ACHN (cell line): ENCODE measurements around the gene ZNF681.
"Not testable (repeated sequence)": the region's sequence is repeated elsewhere in the genome, so short reads cannot be mapped to it uniquely, and the experiment has no call there.

Source experiments
- DNase-seq: peaks from one replicate; pipeline ENCODE4 v3.0.0-alpha.2; 2015
- in situ Hi-C: cut with HindIII; loops from 2 replicates; pipeline ENCODE4 v1.10.0; 2017; ENCODE audit warnings: low sequenced_read_pairs, low pct_ligation_motif_present, low pct_unique_long_range_greater_than_20kb

Gene ZNF681

GRCh38 chr19:23776507-23777205, 18.0 kb upstream of the ZNF681 start:
- in situ Hi-C loops, result no loop called here
- DNase-seq, result no peak

DNA sequence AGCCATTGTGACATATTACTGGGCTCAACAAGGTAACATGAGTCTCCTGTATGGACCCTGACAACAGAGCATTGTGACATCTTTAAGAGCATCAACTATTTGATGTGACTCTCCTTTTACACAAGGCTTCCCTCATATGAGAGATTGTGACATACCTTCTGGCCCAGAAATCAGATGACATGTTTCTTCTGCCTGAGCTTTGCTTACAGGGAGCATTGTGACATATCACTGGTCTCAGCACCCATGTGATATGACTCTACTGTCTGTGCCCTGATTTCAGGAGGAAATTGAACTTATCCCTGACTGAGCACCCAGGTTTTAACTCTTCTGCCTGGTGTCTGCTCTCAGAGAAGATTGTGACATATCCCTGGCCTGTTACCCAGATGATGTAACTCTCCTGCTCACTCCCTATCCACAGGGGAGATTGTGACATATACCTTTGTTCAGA, 15.9 kb upstream of the ZNF681 start:
- in situ Hi-C loops, result no loop called here
- DNase-seq, result no peak

DNA sequence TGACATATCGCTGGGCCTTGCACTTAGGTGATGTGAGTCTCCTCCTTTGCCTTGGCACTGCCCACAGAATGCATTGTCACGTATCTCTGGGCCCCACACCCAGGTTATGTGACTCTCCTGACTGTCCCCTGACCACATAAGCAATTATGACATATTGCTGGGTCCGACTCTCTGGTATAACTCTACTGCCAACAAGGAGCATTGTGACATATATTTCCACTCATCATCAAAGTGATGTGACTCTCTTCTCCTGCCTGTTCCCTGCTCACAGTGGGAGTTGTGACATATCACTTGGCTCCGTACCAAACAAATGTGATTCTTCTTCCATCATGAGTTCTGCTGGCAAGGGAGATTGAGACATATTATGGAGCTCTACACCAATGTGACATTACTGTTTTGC, 15.4 kb upstream of the ZNF681 start:
- in situ Hi-C loops, result no loop called here
- DNase-seq, result no peak

DNA sequence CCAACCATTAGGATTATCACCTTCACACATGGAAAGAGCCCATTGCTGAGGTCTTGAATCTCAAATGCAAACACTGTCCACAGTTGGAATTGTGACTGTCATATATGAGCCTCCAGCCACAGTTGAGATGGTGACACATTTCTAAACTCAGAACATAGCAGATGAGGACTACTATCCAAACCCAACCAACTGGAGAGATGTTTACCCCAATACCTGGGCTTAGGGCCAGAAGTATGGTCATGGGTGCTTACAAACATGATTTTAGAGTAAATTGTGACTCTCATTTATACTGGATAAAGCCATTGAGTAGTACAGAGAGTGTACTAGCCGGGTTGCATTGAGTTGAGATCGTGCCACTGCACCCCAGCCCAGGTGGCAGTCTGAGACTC, 14.0 kb upstream of the ZNF681 start:
- in situ Hi-C loops, result no loop called here
- DNase-seq, result no peak

GRCh38 chr19:23771761-23772674, 13.3 kb upstream of the ZNF681 start:
- DNase-seq, result no peak
- in situ Hi-C loops, result no loop called here

DNA sequence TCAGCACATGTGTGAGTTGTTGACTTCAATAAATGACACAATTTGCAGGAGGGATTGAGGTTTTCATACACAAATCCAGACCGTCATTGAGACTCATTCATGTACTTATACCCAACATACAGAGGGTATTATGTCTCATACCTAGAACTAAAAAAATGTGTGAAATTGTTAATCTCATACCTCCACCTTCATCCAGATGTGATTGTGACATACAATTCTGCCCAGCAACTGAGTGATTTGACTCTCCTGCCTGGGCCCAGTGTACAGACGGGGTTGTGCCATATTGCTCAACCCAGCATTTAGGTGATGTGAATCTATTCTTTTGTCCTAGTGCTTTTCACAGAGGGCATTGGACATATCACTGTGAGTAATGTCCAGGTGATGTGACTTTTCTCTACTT, 12.6 kb upstream of the ZNF681 start:
- in situ Hi-C loops, result no loop called here
- DNase-seq, result no peak

- in situ Hi-C loops, result no loop called here
- DNase-seq, result no peak
Observed at GRCh38 chr19:23770672-23771250, 12.1 kb upstream of the ZNF681 start.

DNA sequence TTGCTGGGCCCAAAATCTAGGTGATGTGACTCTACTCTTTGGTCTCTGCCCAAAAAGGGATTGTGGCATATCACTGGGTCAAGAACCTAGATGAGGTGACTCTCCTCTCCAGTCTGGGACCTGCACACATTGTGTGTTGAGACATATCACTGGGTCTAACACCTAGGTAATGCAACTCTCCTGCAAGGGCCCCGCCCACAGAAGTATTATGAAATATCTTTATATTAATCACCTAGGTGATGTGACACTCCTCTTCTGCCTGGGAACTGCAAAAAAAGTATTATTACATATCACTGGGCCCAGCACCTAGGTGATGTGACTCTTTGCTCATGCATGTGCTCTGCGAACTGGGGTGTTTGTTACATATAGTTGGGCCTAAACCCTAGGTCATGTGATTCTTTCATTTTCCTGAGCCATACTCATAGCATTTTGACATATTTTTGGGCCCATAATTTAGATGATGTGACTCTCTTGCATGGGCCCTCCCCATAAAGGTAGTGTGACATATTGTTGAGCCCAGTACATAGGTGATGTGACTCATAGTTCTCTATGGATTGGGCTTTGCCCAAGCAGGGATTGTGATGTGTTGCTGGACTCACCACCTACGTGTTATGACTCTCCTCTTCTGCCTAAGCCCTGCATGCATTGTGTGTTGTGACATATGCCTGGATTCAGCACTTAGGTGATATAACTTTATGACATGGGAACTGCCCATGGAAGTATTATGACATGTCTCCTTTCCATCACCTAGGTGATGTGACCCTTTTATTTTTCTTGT, 11.2 kb upstream of the ZNF681 start:
- in situ Hi-C loops, result no loop called here
- no peak for DNase-seq

GRCh38 chr19:23766951-23767350, 8.3 kb upstream of the ZNF681 start:
- in situ Hi-C loops, result no loop called here

GRCh38 chr19:23764781-23765180, 6.1 kb upstream of the ZNF681 start:
- no peak for DNase-seq
- in situ Hi-C loops, result no loop called here

More at GRCh38 chr19:23766951-23767350, 8.3 kb upstream of the ZNF681 start:
- DNase-seq, result no peak

DNA sequence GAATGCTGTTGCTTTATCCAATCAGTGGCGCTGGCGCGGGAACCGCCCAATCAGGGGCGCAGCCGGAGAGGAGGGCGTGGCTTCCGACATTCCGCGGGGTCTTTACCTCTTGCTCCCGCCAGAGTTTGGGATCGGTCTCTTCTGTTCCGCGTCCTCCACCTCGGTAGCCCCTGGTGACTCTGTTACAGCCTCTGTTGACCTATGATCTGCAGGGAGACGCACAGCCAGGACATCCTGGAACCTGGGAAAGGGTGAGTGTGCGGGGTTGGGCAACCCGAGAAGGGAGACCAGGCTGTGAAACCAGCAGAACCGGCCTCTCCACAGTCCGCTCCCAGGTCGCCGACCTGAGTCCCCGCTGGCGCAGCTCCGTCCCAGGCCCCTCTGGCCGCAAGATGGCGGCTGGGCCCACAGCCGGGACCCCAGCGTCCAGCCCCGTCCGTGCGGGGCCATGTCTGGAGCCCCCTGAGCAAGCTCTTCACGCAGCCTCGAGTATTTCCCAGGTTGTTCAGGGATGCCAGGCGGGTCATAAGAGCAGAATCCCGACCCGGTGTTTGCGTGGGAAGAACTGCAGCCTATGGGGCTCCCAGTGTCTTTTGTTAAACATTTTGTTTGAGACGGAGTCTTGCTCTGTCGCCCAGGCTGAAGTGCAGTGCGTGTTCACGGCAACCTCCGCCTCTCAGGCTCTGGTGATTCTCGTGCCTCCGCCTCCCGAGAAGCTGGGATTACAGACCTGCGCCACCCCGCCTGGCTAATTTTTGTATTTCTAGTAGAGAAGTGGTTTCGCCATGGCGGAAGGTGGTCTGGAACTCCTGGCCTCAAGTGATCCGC, 4.4 kb upstream of the ZNF681 start:
- in situ Hi-C loops, result no loop called here

GRCh38 chr19:23762548-23762883, 3.8 kb upstream of the ZNF681 start:
- no peak for DNase-seq
- in situ Hi-C loops, result no loop called here

More for the DNA sequence above, 4.4 kb upstream of the ZNF681 start:
- DNase-seq, result no peak

DNA sequence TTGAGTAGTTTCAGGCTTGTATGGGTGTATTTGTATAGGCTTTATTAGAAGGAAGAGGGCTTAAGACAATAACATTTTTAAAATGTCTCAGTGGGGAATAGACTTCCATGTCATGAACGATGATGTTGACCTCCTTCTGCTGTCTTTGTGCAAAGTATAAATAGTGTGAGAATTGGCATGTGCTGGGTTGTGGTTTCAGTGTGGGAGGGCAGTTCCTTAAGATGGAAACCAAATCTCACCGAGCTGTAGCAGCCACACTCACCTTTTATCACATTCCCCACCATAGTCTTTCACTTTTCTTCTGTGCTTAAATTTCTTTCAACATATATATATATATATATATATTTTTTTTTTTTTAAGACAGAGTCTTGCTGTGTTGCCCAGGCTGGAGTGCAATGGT, 1.6 kb upstream of the ZNF681 start:
- DNase-seq, in situ Hi-C loops: not testable (repeated sequence)

- DNase-seq, in situ Hi-C loops: not testable (repeated sequence)
Observed at GRCh38 chr19:23743633-23744232, 15.0 kb downstream of the ZNF681 start.

GRCh38 chr19:23730729-23731465, 27.8 kb downstream of the ZNF681 start:
- in situ Hi-C loops, DNase-seq: not testable (repeated sequence)

GRCh38 chr19:23724161-23724560, 34.5 kb downstream of the ZNF681 start:
- in situ Hi-C loops, DNase-seq: not testable (repeated sequence)

- DNase-seq, result no peak
Observed at GRCh38 chr19:23718802-23719201, 39.9 kb downstream of the ZNF681 start.

More at GRCh38 chr19:23718802-23719201, 39.9 kb downstream of the ZNF681 start:
- in situ Hi-C loops, result no loop called here
